Stimulated activated naive CD8-positive, alpha-beta T cell treated with anti-CD3 and anti-CD28 coated beads, Interleukin-15, amount 100 ng/mL, for 72 hours (primary cell): Measurements from ENCODE around the gene AKT3.
"Not testable (repeated sequence)": the region's sequence is repeated elsewhere in the genome, so short reads cannot be mapped to it uniquely, and the experiment has no call there.

Experiments
- ATAC-seq: fragments of 150-1000 bp; cut with Tn5 transposase; 2 replicates; pipeline ENCODE4 v1.10.0; 2021; ENCODE audit warnings: mild to moderate bottlenecking, moderate library complexity
- DNase-seq, 2 donors: peaks; one replicate each; pipeline ENCODE4 v3.0.0; 2021 to 2022
- H3K27ac Mint-ChIP-seq, 2 donors: one replicate each; pipeline ENCODE4 v1.8.0; 2022; ENCODE audit warnings: mild to moderate bottlenecking in 2 of 2, mixed read lengths in 2 of 2, moderate library complexity in 2 of 2
- H3K27me3 Mint-ChIP-seq: one replicate; pipeline ENCODE4 v1.8.0; 2022; ENCODE audit warnings: mixed read lengths
- H3K4me1 Mint-ChIP-seq: one replicate; pipeline ENCODE4 v1.8.0; 2022; ENCODE audit warnings: mild to moderate bottlenecking, mixed read lengths
- H3K4me3 Mint-ChIP-seq, 2 donors: one replicate each; pipeline ENCODE4 v1.8.0; 2022; ENCODE audit warnings: mild to moderate bottlenecking in 2 of 2, mixed read lengths in 2 of 2, moderate library complexity in 1 of 2
- H3K9me3 Mint-ChIP-seq, 2 donors: one replicate each; pipeline ENCODE4 v1.8.0; 2022; ENCODE audit warnings: mixed read lengths in 2 of 2

The AKT3 gene

GRCh38 chr1:243601720-243602119, 248.3 kb downstream of the AKT3 start:
- ATAC-seq (no peak), DNase-seq (no peak)
- Mint-ChIP-seq H3K27ac (no peak overlapping the region), H3K4me3 (no peak overlapping the region), H3K4me1 (peaks cover 17% of the 10 kb centered on the region), H3K9me3 (peaks cover 18 to 21% of the 10 kb centered on the region in 2 donors), H3K27me3 (no peaks in the 10 kb centered on the region)

DNA sequence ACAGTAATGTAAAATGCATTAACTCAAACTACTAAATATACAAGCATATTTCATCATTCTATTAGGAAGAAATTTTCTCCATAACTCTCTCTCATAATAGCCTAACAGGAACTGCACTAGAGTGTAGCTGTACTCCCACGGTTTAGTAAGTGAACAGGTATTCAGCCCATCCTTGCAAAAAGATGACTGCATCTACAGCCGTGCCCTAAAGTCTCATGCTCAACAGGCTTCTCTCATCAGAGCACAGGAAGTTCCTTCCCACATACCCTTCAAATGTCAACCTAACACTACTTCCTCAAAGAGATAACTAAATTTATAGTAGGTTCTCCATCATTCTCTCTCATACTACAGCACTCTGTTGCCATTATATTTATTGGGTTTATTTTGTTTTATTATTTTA, 251.6 kb downstream of the AKT3 start:
- peaks cover 29% of the 10 kb centered on the region for H3K4me1 Mint-ChIP-seq
- H3K9me3 Mint-ChIP-seq = peaks cover 4 to 5% of the 10 kb centered on the region in 2 donors
- H3K27ac Mint-ChIP-seq = no peak overlapping the region
- ATAC-seq = peak; percentile 84
- no peaks in the 10 kb centered on the region for H3K27me3 Mint-ChIP-seq
- H3K4me3 Mint-ChIP-seq = peak overlapping the region; percentile 23 to 33
- DNase-seq = peak in 1 of 2 donors; percentile 19

DNA sequence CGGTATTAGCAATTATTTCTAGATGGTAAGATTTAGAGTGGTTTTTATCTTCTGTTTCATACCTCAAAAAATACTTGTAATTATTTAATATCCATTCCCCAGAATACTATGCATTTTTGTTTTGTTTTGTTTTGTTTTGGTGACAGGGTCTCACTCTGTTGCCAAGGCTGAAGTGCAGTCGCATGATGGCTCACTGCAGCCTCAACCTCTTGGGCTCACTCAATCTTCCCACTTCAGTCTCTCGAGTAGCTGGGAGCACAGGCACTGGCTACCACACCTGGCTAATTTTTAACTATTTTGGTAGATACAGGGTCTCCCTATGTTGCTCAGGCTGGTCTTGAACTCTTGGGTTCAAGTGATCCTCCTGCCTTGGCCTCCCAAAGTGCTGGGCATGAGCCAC, 252.7 kb downstream of the AKT3 start:
- H3K4me3 Mint-ChIP-seq = no peak overlapping the region
- H3K27me3 Mint-ChIP-seq = no peaks in the 10 kb centered on the region
- peaks cover 29% of the 10 kb centered on the region for H3K4me1 Mint-ChIP-seq
- ATAC-seq (no peak), DNase-seq (no peak)
- no peak overlapping the region for H3K27ac Mint-ChIP-seq
- H3K9me3 Mint-ChIP-seq = no peaks in the 10 kb centered on the region

- peak overlapping the region; percentile 50 to 54 for H3K4me3 Mint-ChIP-seq
- H3K27me3 Mint-ChIP-seq = no peaks in the 10 kb centered on the region
- H3K4me1 Mint-ChIP-seq = peaks cover 29% of the 10 kb centered on the region
- H3K9me3 Mint-ChIP-seq = no peaks in the 10 kb centered on the region
- H3K27ac Mint-ChIP-seq = peak overlapping the region in 1 of 2 donors; percentile 88
- DNase-seq (peak; percentile 37 to 59), ATAC-seq (peak; percentile 92)
These were observed 253.5 kb downstream of the AKT3 start for GRCh38 chr1:243596431-243597062.

DNA sequence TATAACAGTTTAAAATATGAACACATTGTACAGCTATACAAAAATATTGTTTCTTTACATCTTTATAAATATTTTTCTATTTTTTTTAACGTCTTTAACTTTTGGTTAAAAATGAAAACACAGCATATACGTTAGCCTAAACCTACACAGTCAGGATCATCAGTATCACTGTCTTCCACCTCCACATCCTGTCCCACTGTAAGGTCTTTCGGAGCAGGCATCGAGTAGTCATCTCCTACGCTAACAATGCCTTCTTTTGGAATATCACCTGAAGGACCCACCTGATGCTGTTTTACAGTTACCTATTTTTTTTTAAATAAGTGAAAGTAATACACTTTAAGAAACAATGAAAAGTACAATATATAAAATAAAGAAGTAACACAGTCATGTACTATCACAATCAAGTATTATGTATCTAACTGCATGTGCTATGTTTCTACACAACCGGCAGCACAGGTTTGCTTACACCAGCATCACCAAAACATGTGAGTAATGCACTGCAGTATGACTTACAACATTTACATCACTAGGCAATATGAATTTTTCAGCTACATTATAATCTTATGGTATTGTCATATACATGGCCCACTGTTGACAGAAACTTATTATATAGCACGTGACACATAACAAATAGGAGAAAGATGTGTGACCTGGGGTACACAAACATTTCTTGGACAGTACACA, 254.4 kb downstream of the AKT3 start:
- H3K27ac Mint-ChIP-seq = peak overlapping the region; percentile 59 to 88
- H3K4me1 Mint-ChIP-seq = peaks cover 29% of the 10 kb centered on the region
- no peaks in the 10 kb centered on the region for H3K27me3 Mint-ChIP-seq
- ATAC-seq (peak; percentile 72), DNase-seq (no peak)
- H3K4me3 Mint-ChIP-seq = peak overlapping the region; percentile 15 to 24
- H3K9me3 Mint-ChIP-seq = peaks cover 2 to 4% of the 10 kb centered on the region in 2 donors

GRCh38 chr1:243594455-243594854, 255.6 kb downstream of the AKT3 start:
- DNase-seq (no peak), ATAC-seq (no peak)
- no peak overlapping the region for H3K4me3 Mint-ChIP-seq
- peaks cover 31% of the 10 kb centered on the region for H3K4me1 Mint-ChIP-seq
- H3K9me3 Mint-ChIP-seq = peaks cover 11 to 15% of the 10 kb centered on the region in 2 donors
- no peaks in the 10 kb centered on the region for H3K27me3 Mint-ChIP-seq
- H3K27ac Mint-ChIP-seq = no peak overlapping the region

DNA sequence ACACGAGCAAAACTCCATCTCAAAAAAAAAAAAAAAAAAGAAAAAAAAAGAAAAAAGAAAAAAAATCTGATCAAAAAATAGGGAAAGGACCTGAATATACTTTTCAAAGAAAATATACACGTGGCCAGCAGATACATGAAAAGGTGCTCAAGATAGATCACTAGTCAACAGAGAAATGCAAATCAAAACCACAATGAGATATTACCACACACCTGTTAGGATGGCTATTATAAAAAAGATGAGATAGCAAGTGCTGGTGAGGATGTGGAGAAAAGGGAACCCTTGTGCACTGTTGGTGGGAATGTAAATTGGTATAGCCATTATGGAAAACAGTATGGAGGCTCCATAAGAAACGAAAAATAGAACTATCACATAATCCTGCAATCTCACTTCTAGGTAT, 260.8 kb downstream of the AKT3 start:
- H3K4me1 Mint-ChIP-seq = peaks cover 18% of the 10 kb centered on the region

GRCh38 chr1:243587823-243588560, 262.1 kb downstream of the AKT3 start:
- peak; percentile 76 for ATAC-seq
- DNase-seq = no peak
- Mint-ChIP-seq H3K4me1 (peaks cover 18% of the 10 kb centered on the region), H3K9me3 (peaks cover 42 to 46% of the 10 kb centered on the region in 2 donors), H3K4me3 (no peak overlapping the region), H3K27me3 (no peaks in the 10 kb centered on the region), H3K27ac (no peak overlapping the region)

More for the DNA sequence above, 260.8 kb downstream of the AKT3 start:
- peaks cover 30 to 33% of the 10 kb centered on the region in 2 donors for H3K9me3 Mint-ChIP-seq
- H3K27me3 Mint-ChIP-seq, ATAC-seq, DNase-seq, H3K27ac Mint-ChIP-seq, H3K4me3 Mint-ChIP-seq: not testable (repeated sequence)

DNA sequence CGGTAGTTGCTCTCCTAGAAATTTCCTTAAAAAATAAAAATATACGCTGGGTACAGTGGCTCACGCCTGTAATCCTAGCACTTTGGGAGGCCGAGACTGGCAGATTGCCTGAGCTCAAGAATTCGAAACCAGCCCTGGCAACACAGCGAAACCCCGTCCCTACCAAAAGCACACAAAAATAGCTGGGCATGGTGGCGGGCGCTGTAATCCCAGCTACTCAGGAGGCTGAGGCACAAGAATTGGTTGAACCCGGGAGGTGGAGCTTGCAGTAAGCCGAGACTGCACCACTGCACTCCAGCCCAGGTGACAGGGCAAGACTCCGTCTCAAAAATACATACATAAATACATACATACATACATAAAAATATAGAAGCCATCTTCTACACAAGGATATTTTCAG, 262.8 kb downstream of the AKT3 start:
- no peak for DNase-seq
- no peak for ATAC-seq
- Mint-ChIP-seq H3K27ac (no peak overlapping the region), H3K27me3 (no peaks in the 10 kb centered on the region), H3K4me3 (no peak overlapping the region), H3K4me1 (peaks cover 18% of the 10 kb centered on the region), H3K9me3 (peaks cover 48 to 53% of the 10 kb centered on the region in 2 donors)

DNA sequence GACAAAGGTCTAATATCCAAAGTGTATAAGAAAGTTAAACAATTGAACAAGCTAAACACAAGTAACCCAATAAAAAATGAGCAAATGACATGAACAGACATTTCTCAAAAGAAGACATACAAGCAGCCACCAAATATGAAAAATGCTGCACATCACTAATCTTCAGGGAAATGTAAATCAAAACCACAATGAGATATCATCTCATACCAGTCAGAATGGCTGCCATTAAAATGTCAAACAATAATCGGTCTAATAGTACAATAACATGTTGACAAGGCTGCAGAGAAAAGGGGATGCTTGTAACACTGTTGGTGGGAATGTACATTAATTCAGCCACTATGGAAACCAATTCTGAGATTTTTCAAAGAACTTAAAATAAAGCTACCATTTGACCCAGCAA, 264.1 kb downstream of the AKT3 start:
- H3K27ac Mint-ChIP-seq = no peak overlapping the region
- peaks cover 18% of the 10 kb centered on the region for H3K4me1 Mint-ChIP-seq
- peaks cover 57 to 63% of the 10 kb centered on the region in 2 donors for H3K9me3 Mint-ChIP-seq
- H3K4me3 Mint-ChIP-seq = no peak overlapping the region
- H3K27me3 Mint-ChIP-seq = no peaks in the 10 kb centered on the region
- ATAC-seq (no peak), DNase-seq (no peak)

DNA sequence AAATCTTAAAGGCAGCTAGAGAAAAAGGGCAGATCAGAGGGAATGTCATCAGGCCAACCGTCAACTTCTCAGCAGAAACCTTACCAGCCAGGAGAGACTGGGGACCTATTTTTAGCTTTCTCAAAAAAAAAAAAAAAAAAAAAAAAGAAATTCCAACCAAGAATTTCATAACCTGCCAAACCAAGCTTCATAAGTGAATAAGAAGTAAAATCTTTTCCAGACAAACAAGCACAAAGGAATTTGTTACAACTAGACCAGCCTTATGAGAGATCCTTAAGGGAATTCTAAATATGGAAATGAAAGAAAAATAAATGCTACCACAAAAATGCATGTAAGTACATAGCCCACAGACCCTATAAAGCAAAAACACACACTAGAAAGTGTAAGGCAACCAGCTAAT, 267.7 kb downstream of the AKT3 start:
- ATAC-seq (no peak), DNase-seq (no peak)
- Mint-ChIP-seq H3K27ac (no peak overlapping the region), H3K9me3 (peaks cover 43 to 52% of the 10 kb centered on the region in 2 donors), H3K27me3 (no peaks in the 10 kb centered on the region), H3K4me3 (no peak overlapping the region), H3K4me1 (no peaks in the 10 kb centered on the region)

GRCh38 chr1:243580984-243581383, 269.1 kb downstream of the AKT3 start:
- no peak for ATAC-seq
- Mint-ChIP-seq H3K27me3 (no peaks in the 10 kb centered on the region), H3K4me3 (no peak overlapping the region), H3K27ac (peak overlapping the region in 1 of 2 donors; percentile 86), H3K9me3 (peaks cover 47 to 49% of the 10 kb centered on the region in 2 donors), H3K4me1 (no peaks in the 10 kb centered on the region)
- no peak for DNase-seq

- DNase-seq (no peak), ATAC-seq (no peak)
- Mint-ChIP-seq H3K9me3 (peaks cover 38 to 40% of the 10 kb centered on the region in 2 donors), H3K27me3 (no peaks in the 10 kb centered on the region), H3K4me3 (no peak overlapping the region), H3K4me1 (no peaks in the 10 kb centered on the region), H3K27ac (no peak overlapping the region)
These were observed 270.0 kb downstream of the AKT3 start for GRCh38 chr1:243580072-243580471.

GRCh38 chr1:243575070-243575469, 275.0 kb downstream of the AKT3 start:
- no peaks in the 10 kb centered on the region for H3K4me1 Mint-ChIP-seq
- H3K27ac Mint-ChIP-seq = no peak overlapping the region
- DNase-seq (no peak), ATAC-seq (no peak)
- H3K27me3 Mint-ChIP-seq = no peaks in the 10 kb centered on the region
- no peak overlapping the region for H3K4me3 Mint-ChIP-seq
- peaks cover 0 to 6% of the 10 kb centered on the region in 2 donors for H3K9me3 Mint-ChIP-seq

DNA sequence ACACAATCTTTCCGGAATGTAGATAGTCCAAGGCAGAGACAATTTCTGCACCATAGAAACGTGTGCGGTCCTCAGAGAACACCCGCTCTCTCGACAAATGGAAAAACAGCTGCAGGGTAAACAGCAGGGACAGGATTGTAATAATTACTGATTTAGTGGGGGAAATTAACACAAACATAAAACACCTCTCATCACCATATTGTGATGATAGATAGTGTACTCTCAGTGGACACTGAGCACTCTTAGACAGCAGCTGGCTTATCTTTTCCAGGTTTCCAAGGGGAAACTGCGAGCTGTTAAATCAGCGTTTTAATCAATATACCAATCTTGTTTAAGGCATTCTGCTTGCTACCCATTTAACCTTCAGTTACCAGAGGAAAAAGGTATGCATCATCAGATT, 277.1 kb downstream of the AKT3 start:
- ATAC-seq = no peak
- Mint-ChIP-seq H3K4me3 (no peak overlapping the region), H3K27me3 (no peaks in the 10 kb centered on the region), H3K9me3 (peaks cover 0 to 6% of the 10 kb centered on the region in 2 donors), H3K4me1 (no peaks in the 10 kb centered on the region), H3K27ac (no peak overlapping the region)
- no peak for DNase-seq

DNA sequence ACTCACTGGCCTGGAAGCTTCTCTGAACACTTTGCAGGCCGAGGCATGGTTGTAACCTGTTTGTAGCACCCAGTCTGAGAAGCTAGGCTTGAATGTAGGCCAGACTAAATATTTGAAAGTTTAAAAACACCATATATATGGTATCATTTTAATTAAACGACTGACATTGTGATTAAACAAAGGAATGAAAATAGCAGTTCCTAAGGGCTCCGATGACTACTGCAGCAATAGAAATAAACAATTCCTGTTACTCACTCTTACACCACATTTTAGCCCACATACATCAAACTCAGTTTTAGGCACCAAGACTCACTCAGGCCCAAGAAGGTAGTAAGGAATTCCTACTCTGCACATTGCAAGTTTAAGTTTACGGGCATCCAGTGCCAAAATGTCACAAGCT, 281.2 kb downstream of the AKT3 start:
- ATAC-seq = no peak
- Mint-ChIP-seq H3K4me1 (no peaks in the 10 kb centered on the region), H3K27ac (no peak overlapping the region), H3K9me3 (no peaks in the 10 kb centered on the region), H3K27me3 (no peaks in the 10 kb centered on the region), H3K4me3 (no peak overlapping the region)
- no peak for DNase-seq
